SK-N-SH treated with all-trans-retinoic acid at 6 μM for 48 hours (cell line): ENCODE data around the gene CFAP73.
"Not testable (repeated sequence)": the region's sequence is repeated elsewhere in the genome, so short reads cannot be mapped to it uniquely, and the experiment has no call there.

Experiments used
- ATAC-seq: fragments of 200-7000 bp; cut with Tn5 transposase; 3 replicates; pipeline ENCODE4 v1.9.1; 2020; ENCODE audit warnings: mild to moderate bottlenecking, moderate library complexity
- ARNTL ChIP-seq: fragments of 450-650 bp; formaldehyde crosslinking; IDR thresholded peaks from 2 replicates; pipeline ENCODE4 v1.5.0; 2020; ENCODE audit warnings: low read depth, mild to moderate bottlenecking, moderate library complexity, borderline replicate concordance
- BACH2 ChIP-seq: fragments of 250-450 bp; sonication (Bioruptor Pico); IDR thresholded peaks from 2 replicates; pipeline ENCODE4 v1.9.0; 2021; ENCODE audit warnings: mild to moderate bottlenecking, borderline replicate concordance
- CREB5 ChIP-seq: fragments of 250-450 bp; sonication (Bioruptor Pico); IDR thresholded peaks from 2 replicates; pipeline ENCODE4 v1.5.1; 2020; ENCODE audit warnings: low read depth, mild to moderate bottlenecking, moderate library complexity
- CSDC2 ChIP-seq: fragments of 250-450 bp; sonication (Bioruptor Pico); IDR thresholded peaks from 2 replicates; pipeline ENCODE4 v1.5.0; 2020; ENCODE audit warnings: mild to moderate bottlenecking, moderate library complexity
- CSRNP3 ChIP-seq: fragments of 250-450 bp; sonication (Bioruptor Pico); IDR thresholded peaks from 2 replicates; pipeline ENCODE4 v1.5.1; 2021; ENCODE audit warnings: mild to moderate bottlenecking, moderate library complexity
- ESRRG ChIP-seq: fragments of 250-450 bp; sonication (Bioruptor Pico); IDR thresholded peaks from 2 replicates; pipeline ENCODE4 v1.6.1; 2021; ENCODE audit warnings: mild to moderate bottlenecking
- GLIS3 ChIP-seq: fragments of 250-450 bp; sonication (Bioruptor Pico); IDR thresholded peaks from 2 replicates; pipeline ENCODE4 v1.5.0; 2020; ENCODE audit warnings: mild to moderate bottlenecking, moderate library complexity
- ISL1 ChIP-seq: fragments of 250-450 bp; sonication (Bioruptor Pico); IDR thresholded peaks from 2 replicates; pipeline ENCODE4 v2.1.2; 2022; ENCODE audit warnings: mild to moderate bottlenecking, moderate library complexity
- OSR1 ChIP-seq: fragments of 250-450 bp; sonication (Bioruptor Pico); IDR thresholded peaks from 2 replicates; pipeline ENCODE4 v1.8.0; 2022; ENCODE audit warnings: moderate library complexity, mild to moderate bottlenecking, inconsistent platforms
- PPARA ChIP-seq: fragments of 250-450 bp; sonication (Bioruptor Pico); IDR thresholded peaks from 2 replicates; pipeline ENCODE4 v1.5.0; 2020; ENCODE audit warnings: mild to moderate bottlenecking, borderline replicate concordance
- RARB ChIP-seq: fragments of 250-450 bp; sonication (Bioruptor Pico); IDR thresholded peaks from 2 replicates; pipeline ENCODE4 v1.8.0; 2021; ENCODE audit warnings: mild to moderate bottlenecking, moderate library complexity
- SNAI2 ChIP-seq: fragments of 250-450 bp; sonication (Bioruptor Pico); IDR thresholded peaks from 2 replicates; pipeline ENCODE4 v1.5.0; 2020; ENCODE audit warnings: mild to moderate bottlenecking, moderate library complexity
- TCF4 ChIP-seq: fragments of 250-450 bp; sonication (Bioruptor Pico); IDR thresholded peaks from 2 replicates; pipeline ENCODE4 v1.8.0; 2021; ENCODE audit warnings: mild to moderate bottlenecking, moderate library complexity, borderline replicate concordance
- TOX ChIP-seq: fragments of 250-450 bp; sonication (Bioruptor Pico); IDR thresholded peaks from 2 replicates; pipeline ENCODE4 v1.8.0; 2021; ENCODE audit warnings: mild to moderate bottlenecking, moderate library complexity, borderline replicate concordance
- TSHZ2 ChIP-seq: fragments of 250-450 bp; sonication (Bioruptor Pico); IDR thresholded peaks from 2 replicates; pipeline ENCODE4 v1.5.0; 2020; ENCODE audit warnings: mild to moderate bottlenecking, moderate library complexity
- ZFP3 ChIP-seq: fragments of 250-450 bp; sonication (Bioruptor Pico); IDR thresholded peaks from 2 replicates; pipeline ENCODE4 v1.5.0; 2020; ENCODE audit warnings: mild to moderate bottlenecking, moderate library complexity
- ZFP30 ChIP-seq: fragments of 450-650 bp; formaldehyde crosslinking; IDR thresholded peaks from 2 replicates; pipeline ENCODE4 v1.5.0; 2022; ENCODE audit warnings: mild to moderate bottlenecking, moderate library complexity
- ZNF565 ChIP-seq: fragments of 450-650 bp; formaldehyde crosslinking; conservative IDR thresholded peaks from 2 replicates; pipeline ENCODE4 v1.5.0; 2020; ENCODE audit warnings: low read depth, mild to moderate bottlenecking, moderate library complexity
- ZNF70 ChIP-seq: fragments of 450-650 bp; formaldehyde crosslinking; IDR thresholded peaks from 2 replicates; pipeline ENCODE4 v1.5.0; 2020; ENCODE audit warnings: mild to moderate bottlenecking, moderate library complexity
- ZNF8 ChIP-seq: fragments of 450-650 bp; formaldehyde crosslinking; IDR thresholded peaks from 2 replicates; pipeline ENCODE4 v1.5.0; 2020; ENCODE audit warnings: mild to moderate bottlenecking, moderate library complexity

CFAP73 gene

GRCh38 chr12:113202300-113203075 lies 53.0 kb downstream of the CFAP73 start:
- TF ChIP-seq BACH2 (CRISPR knock-in tag) (no peak), TOX (no peak), ZNF8 (CRISPR knock-in tag) (no peak), ESRRG (CRISPR knock-in tag) (no peak), CSRNP3 (no peak), TCF4 (no peak), ZNF565 (CRISPR knock-in tag) (no peak), RARB (CRISPR knock-in tag) (no peak), ZFP30 (CRISPR knock-in tag) (no peak), CREB5 (CRISPR knock-in tag) (no peak), CSDC2 (no peak), ARNTL (CRISPR knock-in tag) (no peak), ZFP3 (CRISPR knock-in tag) (no peak), PPARA (CRISPR knock-in tag) (no peak), ISL1 (no peak)
- no peak for ATAC-seq

- ATAC-seq: no peak
- TF ChIP-seq CREB5 (CRISPR knock-in tag): no peak
Measured at GRCh38 chr12:113203852-113204760, 54.6 kb downstream of the CFAP73 start.

- TF ChIP-seq ZFP30 (CRISPR knock-in tag) (no peak), ZFP3 (CRISPR knock-in tag) (no peak), ARNTL (CRISPR knock-in tag) (no peak), ZNF565 (CRISPR knock-in tag) (no peak), ZNF70 (CRISPR knock-in tag) (no peak), TCF4 (no peak), TSHZ2 (CRISPR knock-in tag) (no peak), ESRRG (CRISPR knock-in tag) (no peak), SNAI2 (CRISPR knock-in tag) (no peak), OSR1 (no peak), BACH2 (CRISPR knock-in tag) (no peak), PPARA (CRISPR knock-in tag) (no peak), GLIS3 (CRISPR knock-in tag) (no peak), CREB5 (CRISPR knock-in tag) (no peak)
- ATAC-seq: no peak
Measured at GRCh38 chr12:113204804-113205203, 55.3 kb downstream of the CFAP73 start.

GRCh38 chr12:113206802-113207201 lies 57.3 kb downstream of the CFAP73 start:
- ATAC-seq: not testable (repeated sequence)
